BLaER1 treated with 17β-estradiol and CSF1 and Interleukin-3, amounts not matched to agents 10 nM and 100 nM (cell line): ENCODE results near the gene OXA1L.
A peak's percentile ranks its signal among the peaks of the same experiment; 100 is the strongest.

Experiments
- H3K27ac ChIP-seq, 11 experiments: shearing (Covaris generic); formaldehyde crosslinking; 2 replicates each; pipeline ENCODE4 v1.8.1; 2022
- H3K27me3 ChIP-seq, 11 experiments: shearing (Covaris generic); formaldehyde crosslinking; 2 replicates each; pipeline ENCODE4 v1.8.1; 2022
- H3K36me3 ChIP-seq, 11 experiments: shearing (Covaris generic); formaldehyde crosslinking; 2 replicates each; pipeline ENCODE4 v1.8.1; 2022
- H3K4me1 ChIP-seq, 10 experiments: shearing (Covaris generic); formaldehyde crosslinking; 2 replicates each; pipeline ENCODE4 v1.8.1; 2022
- H3K4me2 ChIP-seq, 11 experiments: shearing (Covaris generic); formaldehyde crosslinking; 2 replicates each; pipeline ENCODE4 v1.8.1; 2022
- H3K4me3 ChIP-seq, 10 experiments: shearing (Covaris generic); formaldehyde crosslinking; 2 replicates each; pipeline ENCODE4 v1.8.1; 2022
- H3K9ac ChIP-seq, 11 experiments: shearing (Covaris generic); formaldehyde crosslinking; 2 replicates each; pipeline ENCODE4 v1.8.1; 2022
- H3K9me3 ChIP-seq, 11 experiments: shearing (Covaris generic); formaldehyde crosslinking; replicated peaks in 1 of 11; 2 replicates each; pipeline ENCODE4 v1.8.1; 2022
- H4K20me1 ChIP-seq, 11 experiments: shearing (Covaris generic); formaldehyde crosslinking; 2 replicates each; pipeline ENCODE4 v1.8.1; 2022
- Cebpa-rat ChIP-seq, 11 experiments: shearing (Covaris generic); IDR thresholded peaks; 2 replicates each; pipeline ENCODE4 v1.8.1; 2022

Gene OXA1L

DNA sequence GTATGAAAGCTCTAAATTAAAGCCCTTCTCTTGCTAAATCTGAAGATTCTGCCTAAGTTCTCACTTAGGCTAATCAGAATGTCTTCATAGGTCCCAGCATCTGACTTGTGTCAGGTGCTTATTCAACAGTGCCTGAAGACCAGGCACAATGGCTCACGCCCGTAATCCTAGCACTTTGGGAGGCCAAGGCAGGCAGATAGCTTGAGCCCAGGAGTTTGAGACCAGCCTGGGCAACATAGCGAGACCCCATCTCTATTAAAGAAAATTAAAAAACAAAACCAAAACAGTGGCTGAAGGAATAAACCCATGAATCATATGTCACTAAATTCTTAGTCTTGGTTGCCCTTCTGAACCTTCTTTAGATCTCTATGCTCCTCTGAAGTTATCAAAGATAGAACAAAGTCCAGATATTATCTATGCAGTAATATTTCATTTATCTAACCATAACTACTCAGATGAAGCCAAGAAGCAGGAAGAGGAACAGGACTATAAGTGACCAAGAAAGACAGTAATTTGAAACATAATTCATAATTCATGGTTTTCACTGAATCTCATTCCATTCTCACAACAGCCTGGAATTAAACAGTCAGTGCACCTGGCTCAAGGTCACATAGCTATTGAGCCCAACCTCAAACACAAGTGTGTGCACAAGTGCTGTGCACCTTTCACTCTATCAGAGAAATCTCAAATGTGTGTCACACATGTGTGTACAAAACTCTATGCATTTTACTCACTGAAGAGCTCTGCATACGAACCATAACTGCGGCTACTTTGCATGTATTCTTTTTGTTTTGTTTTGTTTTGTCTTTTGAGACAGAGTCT, 42.1 kb downstream of the OXA1L start:
- Histone ChIP-seq H3K27me3 (no peaks in the 10 kb centered on the region), H4K20me1 (peaks cover 0 to 70% (median 0%) of the 10 kb centered on the region in 11 experiments; a peak in 5 of 22 replicates), H3K27ac (no peak overlapping the region), H3K9me3 (no peaks in the 10 kb centered on the region), H3K36me3 (peaks cover 0 to 78% (median 0%) of the 10 kb centered on the region in 11 experiments; a peak in 10 of 22 replicates), H3K4me1 (peaks cover 21 to 87% (median 34%) of the 10 kb centered on the region in 10 experiments), H3K4me2 (peak overlapping the region in 5 of 11 experiments; percentile 4 to 98 (median 38); a peak in 6 of 22 replicates), H3K4me3 (peak overlapping the region in 1 of 10 experiments; percentile 24; a peak in 1 of 20 replicates), H3K9ac (peak overlapping the region in 1 of 11 experiments; percentile 53; a peak in 1 of 22 replicates)
- no peak for TF ChIP-seq Cebpa-rat (IDR thresholded peaks at IDR 0.05)

GRCh38 chr14:22811722-22812121, 45.2 kb downstream of the OXA1L start:
- peaks cover 0 to 51% (median 0%) of the 10 kb centered on the region in 11 experiments; a peak in 10 of 22 replicates for H3K36me3 ChIP-seq
- peak overlapping the region in 5 of 10 experiments; percentile 20 to 68 (median 41); a peak in 9 of 20 replicates for H3K4me3 ChIP-seq
- peak overlapping the region in 6 of 11 experiments; percentile 7 to 58 (median 39); a peak in 7 of 22 replicates for H3K27ac ChIP-seq
- H3K27me3 ChIP-seq = no peaks in the 10 kb centered on the region; a peak in 1 of 22 replicates
- H3K4me1 ChIP-seq = peaks cover 44 to 97% (median 62%) of the 10 kb centered on the region in 10 experiments
- no peaks in the 10 kb centered on the region for H3K9me3 ChIP-seq
- peak overlapping the region in 4 of 11 experiments; percentile 4 to 60 (median 43); a peak in 2 of 22 replicates for H3K9ac ChIP-seq
- peak overlapping the region; percentile 14 to 98 (median 62); a peak in 21 of 22 replicates for H3K4me2 ChIP-seq
- TF ChIP-seq Cebpa-rat (IDR thresholded peaks at IDR 0.05) = no peak
- peaks cover 0 to 40% (median 0%) of the 10 kb centered on the region in 11 experiments; a peak in 5 of 22 replicates for H4K20me1 ChIP-seq

- H3K4me1 ChIP-seq = peaks cover 44 to 99% (median 65%) of the 10 kb centered on the region in 10 experiments
- peaks cover 0 to 31% (median 0%) of the 10 kb centered on the region in 11 experiments; a peak in 5 of 22 replicates for H4K20me1 ChIP-seq
- peak overlapping the region in 5 of 11 experiments; percentile 1 to 33 (median 5); a peak in 3 of 22 replicates for H3K27ac ChIP-seq
- H3K4me3 ChIP-seq = peak overlapping the region in 5 of 10 experiments; percentile 30 to 68 (median 45); a peak in 10 of 20 replicates
- H3K36me3 ChIP-seq = peaks cover 0 to 42% (median 0%) of the 10 kb centered on the region in 11 experiments; a peak in 10 of 22 replicates
- no peaks in the 10 kb centered on the region; a peak in 1 of 22 replicates for H3K27me3 ChIP-seq
- peak overlapping the region; percentile 28 to 98 (median 62); a peak in 21 of 22 replicates for H3K4me2 ChIP-seq
- H3K9ac ChIP-seq = peak overlapping the region in 3 of 11 experiments; percentile 37 to 69 (median 60); a peak in 5 of 22 replicates
- no peak for TF ChIP-seq Cebpa-rat (IDR thresholded peaks at IDR 0.05)
- no peaks in the 10 kb centered on the region for H3K9me3 ChIP-seq
Measured at GRCh38 chr14:22812744-22813143, 46.3 kb downstream of the OXA1L start.

DNA sequence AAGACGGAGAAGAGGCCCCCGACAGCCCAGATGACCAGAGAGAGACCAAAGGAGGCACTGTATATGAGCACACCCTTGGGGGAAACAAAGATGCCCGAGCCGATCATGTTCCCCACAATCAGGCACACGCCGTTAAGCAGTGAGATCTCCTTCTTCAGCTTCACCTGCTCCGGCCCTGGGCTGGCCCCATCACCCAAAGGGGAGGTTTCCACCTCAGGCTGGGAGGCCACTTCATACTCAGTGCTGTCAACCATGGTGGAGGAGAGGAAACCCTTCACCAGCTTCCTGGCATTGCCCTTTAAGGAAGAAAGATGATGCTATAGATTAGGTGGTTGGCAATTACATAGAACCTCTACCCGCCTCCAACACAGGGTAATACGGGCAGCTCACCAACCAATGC, 46.7 kb downstream of the OXA1L start:
- H3K27ac ChIP-seq = peak overlapping the region in 5 of 11 experiments; percentile 1 to 33 (median 5); a peak in 3 of 22 replicates

DNA sequence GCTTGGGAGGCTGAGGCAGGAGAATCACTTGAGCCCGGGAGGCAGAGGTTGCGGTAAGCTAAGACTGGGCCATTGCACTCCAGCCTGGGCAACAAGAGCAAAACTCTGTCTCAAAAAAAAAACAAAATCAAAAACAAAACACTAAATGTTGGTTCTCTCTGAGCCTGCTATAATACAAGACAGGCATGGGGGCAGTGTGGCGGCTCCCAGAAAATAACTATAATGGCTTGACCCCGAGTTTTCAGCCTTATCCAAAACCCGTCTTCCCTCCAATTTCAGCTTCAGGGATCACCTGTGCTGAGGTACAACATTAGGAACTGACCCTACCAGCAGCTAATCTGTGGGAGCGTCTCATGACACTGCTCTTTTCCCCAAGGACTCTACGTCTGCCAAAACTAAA, 47.9 kb downstream of the OXA1L start:
- peak overlapping the region; percentile 59 to 98 (median 89) for H3K4me2 ChIP-seq
- H3K9ac ChIP-seq = peak overlapping the region in 6 of 11 experiments; percentile 71 to 80 (median 77); a peak in 10 of 22 replicates

More for the DNA sequence above, 46.7 kb downstream of the OXA1L start:
- TF ChIP-seq Cebpa-rat (IDR thresholded peaks at IDR 0.05) = no peak
- Histone ChIP-seq H3K4me1 (peaks cover 44 to 99% (median 66%) of the 10 kb centered on the region in 10 experiments), H4K20me1 (peaks cover 0 to 27% (median 0%) of the 10 kb centered on the region in 11 experiments; a peak in 5 of 22 replicates), H3K36me3 (peaks cover 0 to 38% (median 0%) of the 10 kb centered on the region in 11 experiments; a peak in 10 of 22 replicates), H3K9ac (peak overlapping the region in 3 of 11 experiments; percentile 37 to 69 (median 60); a peak in 4 of 22 replicates), H3K4me2 (peak overlapping the region; percentile 28 to 98 (median 62)), H3K4me3 (peak overlapping the region in 5 of 10 experiments; percentile 30 to 68 (median 45); a peak in 10 of 20 replicates), H3K27me3 (no peaks in the 10 kb centered on the region; a peak in 1 of 22 replicates), H3K9me3 (no peaks in the 10 kb centered on the region)

GRCh38 chr14:22814941-22815713, 48.6 kb downstream of the OXA1L start, which contains the start of gene SLC7A7:
SLC7A7 (minus strand) TSS chr14:22815435; CDS start chr14:22813398, 2,037 bp downstream.
- Histone ChIP-seq H4K20me1 (peaks cover 0 to 10% (median 0%) of the 10 kb centered on the region in 11 experiments; a peak in 4 of 22 replicates), H3K9ac (peak within 1 kb of the TSS in 10 of 11 experiments; percentile 57 to 80 (median 74); a peak in 20 of 22 replicates), H3K4me2 (peak within 1 kb of the TSS; percentile 59 to 98 (median 89)), H3K4me3 (peak within 1 kb of the TSS in 8 of 10 experiments; percentile 21 to 69 (median 58); a peak in 14 of 20 replicates), H3K27me3 (no peaks in the 10 kb centered on the region; a peak in 1 of 22 replicates), H3K36me3 (peaks cover 0 to 18% (median 0%) of the 10 kb centered on the region in 11 experiments; a peak in 8 of 22 replicates), H3K4me1 (peaks cover 58 to 100% (median 85%) of the 10 kb centered on the region in 10 experiments), H3K27ac (peak within 1 kb of the TSS in 10 of 11 experiments; percentile 67 to 89 (median 79); a peak in 20 of 22 replicates), H3K9me3 (no peaks in the 10 kb centered on the region)
- TF ChIP-seq Cebpa-rat (IDR thresholded peaks at IDR 0.05) = peak in 2 of 11 experiments; percentile 12 to 32; a peak in 2 of 22 replicates

More for the DNA sequence above, 47.9 kb downstream of the OXA1L start:
- peaks cover 0 to 26% (median 0%) of the 10 kb centered on the region in 11 experiments; a peak in 10 of 22 replicates for H3K36me3 ChIP-seq
- H3K4me3 ChIP-seq = peak overlapping the region in 7 of 10 experiments; percentile 21 to 69 (median 58); a peak in 12 of 20 replicates
- H3K27me3 ChIP-seq = no peaks in the 10 kb centered on the region; a peak in 1 of 22 replicates
- no peak for TF ChIP-seq Cebpa-rat (IDR thresholded peaks at IDR 0.05)
- H3K4me1 ChIP-seq = peaks cover 50 to 99% (median 77%) of the 10 kb centered on the region in 10 experiments
- H3K9me3 ChIP-seq = no peaks in the 10 kb centered on the region
- peaks cover 0 to 15% (median 0%) of the 10 kb centered on the region in 11 experiments; a peak in 4 of 22 replicates for H4K20me1 ChIP-seq
- H3K27ac ChIP-seq = peak overlapping the region in 10 of 11 experiments; percentile 67 to 89 (median 79); a peak in 18 of 22 replicates

DNA sequence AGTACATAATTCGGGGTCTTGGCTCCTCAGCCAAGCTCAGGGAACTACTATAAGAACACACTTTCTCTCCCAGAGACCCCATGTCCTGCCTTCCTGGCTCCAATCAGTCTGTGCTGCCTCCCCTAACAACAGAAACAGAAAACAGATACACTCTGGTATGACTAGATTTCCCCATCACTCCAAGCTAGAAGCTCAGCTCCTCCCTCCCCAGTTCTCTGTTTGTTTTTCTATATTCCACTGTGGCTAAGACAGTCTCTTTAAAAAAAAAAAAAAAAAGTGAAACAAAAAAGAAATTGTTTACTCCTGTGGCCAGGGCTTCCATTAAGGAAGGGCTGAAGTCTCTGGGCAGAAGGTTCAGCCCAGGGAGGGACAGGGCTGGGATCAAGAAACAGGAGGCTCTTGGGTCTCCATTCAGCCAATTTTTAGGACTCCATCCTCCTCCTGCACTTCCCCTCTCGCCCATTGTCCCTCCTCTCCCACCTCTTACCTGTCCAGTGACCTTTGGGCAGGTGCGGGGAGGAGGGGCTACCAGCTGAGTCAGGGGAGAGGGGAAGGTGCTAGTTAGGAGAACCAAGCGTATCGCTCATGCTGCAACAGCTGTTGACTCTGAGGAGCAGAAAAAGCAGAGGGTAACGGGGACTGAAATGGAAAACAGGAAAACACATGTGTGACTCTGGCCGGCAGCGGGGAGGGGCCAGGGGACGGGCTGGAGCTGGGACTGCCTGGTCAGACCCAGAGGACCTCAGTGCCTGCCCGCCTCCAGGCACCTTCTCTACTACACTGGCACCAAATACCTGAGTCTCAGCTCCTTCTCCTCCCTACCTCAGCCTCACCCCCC, 52.9 kb downstream of the OXA1L start:
- H3K36me3 ChIP-seq = no peaks in the 10 kb centered on the region
- peak overlapping the region; percentile 10 to 85 (median 65); a peak in 19 of 22 replicates for H3K27ac ChIP-seq
- H3K4me1 ChIP-seq = peaks cover 61 to 97% (median 86%) of the 10 kb centered on the region in 10 experiments
- no peaks in the 10 kb centered on the region for H3K9me3 ChIP-seq
- no peaks in the 10 kb centered on the region for H4K20me1 ChIP-seq
- peak overlapping the region in 8 of 10 experiments; percentile 7 to 64 (median 54); a peak in 13 of 20 replicates for H3K4me3 ChIP-seq
- H3K4me2 ChIP-seq = peak overlapping the region; percentile 61 to 98 (median 91)
- H3K27me3 ChIP-seq = no peaks in the 10 kb centered on the region; a peak in 1 of 22 replicates
- no peak for TF ChIP-seq Cebpa-rat (IDR thresholded peaks at IDR 0.05)
- H3K9ac ChIP-seq = peak overlapping the region; percentile 24 to 83 (median 58); a peak in 20 of 22 replicates
